Natural killer cell (primary cell): ENCODE data around the gene GAB4. TPM values are rescaled to one million over a fixed set of nuclear protein-coding genes. Genes with fewer than 3 reads are reported as not detected.

Experiments
- ATAC-seq, 3 donors: fragments of 150-1000 bp in 2 of 3; fragments of 200-7000 bp in 1 of 3; cut with Tn5 transposase; 1 replicate in 1 of 3; 2 replicates in 2 of 3; pipeline ENCODE4 v1.10.0; 2021; ENCODE audit warnings: mild to moderate bottlenecking in 2 of 3, moderate library complexity in 2 of 3
- DNase-seq, 2 donors: peaks; one replicate each; pipeline versions ENCODE4 v3.0.0 to v3.0.0-alpha.2; 2013 to 2021; ENCODE audit warnings: mixed read lengths in 1 of 2
- H3K27ac ChIP-seq: one replicate; pipeline ENCODE4 v1.5.1; 2013; ENCODE audit warnings: mild to moderate bottlenecking, low read length
- H3K27me3 ChIP-seq: one replicate; pipeline ENCODE4 v1.6.1; 2013; ENCODE audit warnings: low read length; ENCODE audit not compliant: control insufficient read depth, insufficient read depth
- H3K36me3 ChIP-seq: one replicate; pipeline ENCODE4 v1.6.1; 2013; ENCODE audit warnings: low read length; ENCODE audit not compliant: control insufficient read depth, insufficient read depth
- H3K4me1 ChIP-seq: one replicate; pipeline ENCODE4 v1.6.1; 2013; ENCODE audit warnings: low read length; ENCODE audit not compliant: control insufficient read depth, insufficient read depth
- H3K4me3 ChIP-seq: one replicate; pipeline ENCODE4 v1.5.1; 2013; ENCODE audit warnings: low read length
- H3K9me3 ChIP-seq: one replicate; pipeline ENCODE4 v1.6.1; 2013; ENCODE audit warnings: low read length; ENCODE audit not compliant: control insufficient read depth, insufficient read depth
- H3K27ac Mint-ChIP-seq, 2 donors: one replicate each; pipeline ENCODE4 v1.8.0; 2022; ENCODE audit warnings: mild to moderate bottlenecking in 2 of 2, mixed read lengths in 2 of 2, moderate library complexity in 1 of 2
- H3K27me3 Mint-ChIP-seq, 2 donors: one replicate each; pipeline ENCODE4 v1.8.0; 2022; ENCODE audit warnings: low read depth in 2 of 2, mixed read lengths in 2 of 2
- H3K36me3 Mint-ChIP-seq: one replicate; pipeline ENCODE4 v1.8.0; 2022; ENCODE audit warnings: mixed read lengths
- H3K4me1 Mint-ChIP-seq, 2 donors: one replicate each; pipeline ENCODE4 v1.8.0; 2022; ENCODE audit warnings: mixed read lengths in 2 of 2
- H3K4me3 Mint-ChIP-seq: one replicate; pipeline ENCODE4 v1.8.0; 2022; ENCODE audit warnings: mild to moderate bottlenecking, moderate library complexity, mixed read lengths
- H3K9me3 Mint-ChIP-seq, 2 donors: one replicate each; pipeline ENCODE4 v1.8.0; 2022; ENCODE audit warnings: mixed read lengths in 2 of 2
- WGBS: methylation state at CpG from one replicate; pipeline ENCODE4 v1.1.7; 2013; ENCODE audit warnings: missing lambda C conversion rate; ENCODE audit not compliant: insufficient coverage; 5-methylcytosine and 5-hydroxymethylcytosine counted together
- intact Hi-C: fragments of 100-400 bp; cut with micrococcal nuclease; formaldehyde crosslinking; loops from one replicate; pipeline ENCODE4 v1.14.2; 2022
- total RNA-seq, 4 donors: library from RNA; stranded (reverse); fragments of 120-200 nt in 1 of 4; gene quantifications; one replicate each; pipeline versions ENCODE4 v1.2.3 to v1.2.4, GENCODE V29; 2013 to 2022
- TF ChIP-seq, protein P1 (sequence below): fragments of 200-600 bp; IDR thresholded peaks from one replicate; pipeline ENCODE4 v1.8.0; 2022; ENCODE audit warnings: antibody characterized with exemption

Gene GAB4
- total RNA-seq, 3 donors from 2014 or later (not counting 1 experiment from before 2014, with no cell fraction given), result 0.57 to 4.6 (median 2.7) TPM

DNA sequence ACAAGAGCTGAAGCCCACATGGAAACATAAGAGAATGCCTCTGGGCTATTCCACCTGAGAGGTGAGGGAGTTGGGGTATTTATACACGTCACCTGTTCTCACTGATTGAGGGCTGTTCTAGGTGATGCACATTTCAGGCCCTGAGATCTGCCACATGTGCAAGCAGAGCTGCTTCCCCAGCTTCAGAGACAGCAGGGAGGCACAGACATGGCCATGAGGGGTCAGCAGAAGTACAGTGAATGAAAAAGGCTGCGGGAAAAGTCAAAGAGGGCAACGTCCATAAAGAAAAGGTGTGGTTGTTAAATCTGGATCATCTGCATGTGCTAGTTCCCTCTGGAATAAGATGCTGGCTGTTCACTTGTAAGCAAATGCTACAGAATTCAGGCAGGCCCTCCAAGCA is 75.4 kb downstream of the GAB4 start:
- no peak overlapping the region for H3K27ac Mint-ChIP-seq

DNA sequence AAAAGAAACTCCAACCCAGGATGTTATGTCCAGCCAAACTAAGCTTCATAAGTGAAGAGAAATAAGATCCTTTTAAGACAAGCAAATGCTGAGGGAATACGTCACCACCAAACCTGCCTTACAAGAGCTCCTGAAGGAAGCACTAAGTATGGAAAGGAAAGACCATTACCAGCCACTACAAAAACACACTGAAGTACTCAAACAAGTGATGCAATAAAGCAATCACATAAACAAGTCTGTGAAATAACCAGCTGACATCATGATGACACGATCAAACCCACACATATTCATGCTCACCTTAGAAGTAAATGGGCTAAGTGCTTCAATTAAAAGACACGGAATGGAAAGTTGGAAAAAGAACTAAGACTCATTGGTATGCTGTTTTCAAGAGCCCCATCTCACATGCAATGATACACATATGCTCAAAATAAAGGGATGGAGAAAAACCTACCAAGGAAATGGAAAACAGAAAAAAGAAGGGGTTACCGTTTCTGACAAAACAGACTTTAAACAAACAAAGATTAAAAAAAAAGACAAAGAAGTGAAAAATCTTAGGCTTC is 82.5 kb downstream of the GAB4 start:
- TF ChIP-seq, protein P1, sequence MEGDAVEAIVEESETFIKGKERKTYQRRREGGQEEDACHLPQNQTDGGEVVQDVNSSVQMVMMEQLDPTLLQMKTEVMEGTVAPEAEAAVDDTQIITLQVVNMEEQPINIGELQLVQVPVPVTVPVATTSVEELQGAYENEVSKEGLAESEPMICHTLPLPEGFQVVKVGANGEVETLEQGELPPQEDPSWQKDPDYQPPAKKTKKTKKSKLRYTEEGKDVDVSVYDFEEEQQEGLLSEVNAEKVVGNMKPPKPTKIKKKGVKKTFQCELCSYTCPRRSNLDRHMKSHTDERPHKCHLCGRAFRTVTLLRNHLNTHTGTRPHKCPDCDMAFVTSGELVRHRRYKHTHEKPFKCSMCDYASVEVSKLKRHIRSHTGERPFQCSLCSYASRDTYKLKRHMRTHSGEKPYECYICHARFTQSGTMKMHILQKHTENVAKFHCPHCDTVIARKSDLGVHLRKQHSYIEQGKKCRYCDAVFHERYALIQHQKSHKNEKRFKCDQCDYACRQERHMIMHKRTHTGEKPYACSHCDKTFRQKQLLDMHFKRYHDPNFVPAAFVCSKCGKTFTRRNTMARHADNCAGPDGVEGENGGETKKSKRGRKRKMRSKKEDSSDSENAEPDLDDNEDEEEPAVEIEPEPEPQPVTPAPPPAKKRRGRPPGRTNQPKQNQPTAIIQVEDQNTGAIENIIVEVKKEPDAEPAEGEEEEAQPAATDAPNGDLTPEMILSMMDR, result no peak
- Mint-ChIP-seq H3K9me3 (no peaks in the 10 kb centered on the region), H3K27ac (no peak overlapping the region), H3K27me3 (peaks cover 18 to 57% of the 10 kb centered on the region in 2 donors), H3K4me3 (no peak overlapping the region), H3K4me1 (no peaks in the 10 kb centered on the region), H3K36me3 (no peaks in the 10 kb centered on the region)
- Histone ChIP-seq H3K4me3 (no peak overlapping the region), H3K4me1 (no peaks in the 10 kb centered on the region), H3K27me3 (no peaks in the 10 kb centered on the region), H3K36me3 (no peaks in the 10 kb centered on the region), H3K27ac (no peak overlapping the region), H3K9me3 (no peaks in the 10 kb centered on the region)
- no peak for ATAC-seq
- intact Hi-C loops, result loop anchor here (10.0 kb wide), 1 partner anchor 59 kb away; no protein-coding TSS in a partner anchor
- 85% methylated on average over 2 of the region's 4 CpGs for WGBS
- no peak for DNase-seq

More for the DNA sequence above, 75.4 kb downstream of the GAB4 start:
- DNase-seq, result no peak
- TF ChIP-seq, protein P1, result no peak
- intact Hi-C loops, result no loop called here
- Mint-ChIP-seq H3K4me1 (peaks cover 0 to 7% of the 10 kb centered on the region in 2 donors), H3K4me3 (no peak overlapping the region), H3K27me3 (peaks cover 21 to 34% of the 10 kb centered on the region in 2 donors), H3K36me3 (no peaks in the 10 kb centered on the region), H3K9me3 (no peaks in the 10 kb centered on the region)
- no peak overlapping the region for H3K27ac ChIP-seq
- no peaks in the 10 kb centered on the region for H3K27me3 ChIP-seq
- no peaks in the 10 kb centered on the region for H3K9me3 ChIP-seq
- WGBS, result 77% methylated on average over 3 of the region's 3 CpGs
- H3K4me1 ChIP-seq, result no peaks in the 10 kb centered on the region
- no peak for ATAC-seq
- no peaks in the 10 kb centered on the region for H3K36me3 ChIP-seq
- H3K4me3 ChIP-seq, result no peak overlapping the region

DNA sequence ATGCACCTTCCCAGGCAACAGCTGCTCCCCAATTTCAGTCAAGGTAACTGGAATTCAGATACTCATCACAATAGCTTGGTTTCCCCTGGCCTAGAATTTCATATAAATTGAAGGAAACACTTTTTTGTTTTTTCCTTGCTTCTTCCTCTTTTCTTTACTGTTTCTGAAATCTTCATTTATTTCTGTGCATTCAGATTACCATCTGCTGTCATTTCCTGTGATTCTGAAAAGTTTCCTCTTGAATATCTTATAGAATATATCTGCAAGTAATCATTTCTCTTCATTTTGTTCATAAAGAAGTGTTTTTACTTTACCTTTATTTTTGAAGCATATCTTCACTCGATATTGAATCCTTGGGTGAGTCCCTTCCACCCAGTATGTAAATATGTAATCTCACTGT is 85.3 kb downstream of the GAB4 start:
- no CpG with 5 or more reads among the region's 1 CpG for WGBS
- Mint-ChIP-seq H3K4me1 (peaks cover 0 to under 1% of the 10 kb centered on the region in 2 donors), H3K9me3 (no peaks in the 10 kb centered on the region), H3K36me3 (no peaks in the 10 kb centered on the region), H3K27ac (no peak overlapping the region), H3K4me3 (no peak overlapping the region), H3K27me3 (peaks cover 8 to 43% of the 10 kb centered on the region in 2 donors)
- no peaks in the 10 kb centered on the region for H3K9me3 ChIP-seq
- ATAC-seq (no peak), DNase-seq (no peak)
- H3K27me3 ChIP-seq, result no peaks in the 10 kb centered on the region
- H3K4me1 ChIP-seq, result no peaks in the 10 kb centered on the region
- TF ChIP-seq, protein P1, result no peak
- no peak overlapping the region for H3K4me3 ChIP-seq
- intact Hi-C loops, result loop anchor here (10.0 kb wide), 1 partner anchor 62 kb away; no protein-coding TSS in a partner anchor
- H3K36me3 ChIP-seq, result no peaks in the 10 kb centered on the region
- no peak overlapping the region for H3K27ac ChIP-seq

DNA sequence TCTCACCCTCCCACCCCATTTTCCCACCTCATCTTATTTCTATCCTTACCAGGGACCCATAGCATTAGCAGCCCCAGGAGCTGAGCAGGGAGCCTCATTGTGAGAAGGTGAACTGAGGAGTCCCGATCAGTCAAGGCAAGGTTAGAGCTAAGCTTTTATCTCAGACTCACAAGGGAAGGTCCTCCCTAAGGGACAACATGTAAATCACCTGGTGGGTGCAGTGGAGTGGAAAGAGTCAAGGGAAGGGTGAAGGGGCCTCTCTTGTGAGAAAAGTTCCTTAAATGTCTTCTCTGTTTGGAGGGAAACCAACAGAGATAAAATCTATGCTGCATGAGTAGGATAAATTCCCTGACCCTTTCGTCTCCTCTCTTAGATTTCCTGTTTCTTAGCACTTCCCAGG is 85.9 kb downstream of the GAB4 start:
- ATAC-seq, result no peak

More for the DNA sequence above, 85.9 kb downstream of the GAB4 start:
- Mint-ChIP-seq H3K9me3 (no peaks in the 10 kb centered on the region), H3K4me1 (peaks cover 5 to 7% of the 10 kb centered on the region in 2 donors), H3K4me3 (no peak overlapping the region), H3K27ac (no peak overlapping the region), H3K27me3 (peaks cover 11 to 49% of the 10 kb centered on the region in 2 donors), H3K36me3 (no peaks in the 10 kb centered on the region)
- TF ChIP-seq, protein P1, result no peak
- Histone ChIP-seq H3K27ac (no peak overlapping the region), H3K4me3 (no peak overlapping the region), H3K27me3 (no peaks in the 10 kb centered on the region), H3K36me3 (no peaks in the 10 kb centered on the region), H3K9me3 (no peaks in the 10 kb centered on the region), H3K4me1 (no peaks in the 10 kb centered on the region)
- no peak for DNase-seq
- WGBS, result 44% methylated on average over 2 of the region's 2 CpGs
- intact Hi-C loops, result loop anchor here (10.0 kb wide), 1 partner anchor 63 kb away; no protein-coding TSS in a partner anchor
